CD14-positive monocyte (primary cell): ENCODE results near the gene SEMA6B. TPM values are rescaled to one million over a fixed set of nuclear protein-coding genes. Genes with fewer than 3 reads are reported as not detected.

ENCODE experiments used
- DNase-seq, 3 donors: peaks; one replicate each; pipeline ENCODE4 v3.0.0-alpha.2; 2011 to 2022
- H2AFZ ChIP-seq: 2 replicates; pipeline ENCODE4 v1.6.0; 2012; ENCODE audit warnings: mild to moderate bottlenecking, low read depth, low read length, inconsistent platforms; ENCODE audit not compliant: insufficient read depth, poor library complexity, severe bottlenecking
- H3K27ac ChIP-seq, 2 donors: 1 replicate in 1 of 2; 2 replicates in 1 of 2; pipeline ENCODE4 v1.5.1; 2012 to 2013; ENCODE audit warnings: low read length in 2 of 2, control low read depth in 1 of 2, inconsistent platforms in 1 of 2, low read depth in 1 of 2, mild to moderate bottlenecking in 1 of 2
- H3K27me3 ChIP-seq, 2 donors: one replicate each; pipeline versions ENCODE4 v1.6.0 to v1.6.1; 2011 to 2013; ENCODE audit warnings: low read length in 2 of 2; ENCODE audit not compliant: control insufficient read depth in 2 of 2, insufficient read depth in 2 of 2
- H3K36me3 ChIP-seq, 2 donors: replicated peaks in 1 of 2; 1 replicate in 1 of 2; 2 replicates in 1 of 2; pipeline versions ENCODE4 v1.5.1 to v1.6.1; 2012 to 2013; ENCODE audit warnings: low read length in 2 of 2, control low read depth in 1 of 2, inconsistent platforms in 1 of 2, mild to moderate bottlenecking in 1 of 2; ENCODE audit not compliant: insufficient read depth in 2 of 2, control insufficient read depth in 1 of 2
- H3K4me1 ChIP-seq, 2 donors: 1 replicate in 1 of 2; 2 replicates in 1 of 2; pipeline versions ENCODE4 v1.5.1 to v1.6.1; 2012 to 2013; ENCODE audit warnings: low read length in 2 of 2, control low read depth in 1 of 2, inconsistent platforms in 1 of 2, mild to moderate bottlenecking in 1 of 2, moderate library complexity in 1 of 2; ENCODE audit not compliant: insufficient read depth in 2 of 2, control insufficient read depth in 1 of 2
- H3K4me2 ChIP-seq: replicated peaks from 2 replicates; pipeline ENCODE3; 2012; ENCODE audit warnings: low read length, moderate library complexity, mild to moderate bottlenecking; ENCODE audit not compliant: poor library complexity, severe bottlenecking; ENCODE audit errors: extremely low read depth
- H3K4me3 ChIP-seq, 3 experiments: fragments of 200-600 bp in 1 of 3; sonication (generic) in 1 of 3; replicated peaks in 1 of 3; 1 replicate in 2 of 3; 2 replicates in 1 of 3; pipeline ENCODE4 v1.5.1; 2011 to 2013; ENCODE audit warnings: low read length in 3 of 3, mild to moderate bottlenecking in 3 of 3, control low read depth in 2 of 3, low read depth in 2 of 3, inconsistent platforms in 1 of 3, moderate library complexity in 1 of 3
- H3K79me2 ChIP-seq: 2 replicates; pipeline ENCODE4 v1.6.0; 2012; ENCODE audit warnings: mild to moderate bottlenecking, control low read depth, inconsistent platforms, low read length, moderate library complexity; ENCODE audit not compliant: insufficient read depth
- H3K9ac ChIP-seq: 2 replicates; pipeline ENCODE4 v1.6.0; 2017; ENCODE audit warnings: low read length, mild to moderate bottlenecking; ENCODE audit not compliant: insufficient read depth, poor library complexity, severe bottlenecking
- H3K9me3 ChIP-seq, 2 donors: replicated peaks in 1 of 2; 1 replicate in 1 of 2; 2 replicates in 1 of 2; pipeline versions ENCODE4 v1.5.1 to v1.6.1; 2012 to 2013; ENCODE audit warnings: low read length in 2 of 2, control low read depth in 1 of 2; ENCODE audit not compliant: control insufficient read depth in 1 of 2, insufficient read depth in 1 of 2
- H4K20me1 ChIP-seq: 2 replicates; pipeline ENCODE4 v1.6.0; 2012; ENCODE audit warnings: mild to moderate bottlenecking, low read length, control low read depth, moderate library complexity; ENCODE audit not compliant: insufficient read depth
- H3K27ac Mint-ChIP-seq, 7 donors: one replicate each; pipeline ENCODE4 v1.8.0; 2020; ENCODE audit warnings: mild to moderate bottlenecking in 7 of 7, mixed read lengths in 7 of 7, moderate library complexity in 6 of 7, inconsistent platforms in 2 of 7
- H3K27me3 Mint-ChIP-seq, 3 donors: one replicate each; pipeline ENCODE4 v1.8.0; 2021 to 2022; ENCODE audit warnings: low read depth in 3 of 3, mild to moderate bottlenecking in 3 of 3, mixed read lengths in 3 of 3, moderate library complexity in 3 of 3, inconsistent platforms in 1 of 3
- H3K36me3 Mint-ChIP-seq, 2 donors: one replicate each; pipeline ENCODE4 v1.8.0; 2020; ENCODE audit warnings: mixed read lengths in 2 of 2, inconsistent platforms in 1 of 2, mild to moderate bottlenecking in 1 of 2
- H3K4me1 Mint-ChIP-seq: one replicate; pipeline ENCODE4 v1.8.0; 2020; ENCODE audit warnings: mild to moderate bottlenecking, mixed read lengths
- H3K4me3 Mint-ChIP-seq, 2 donors: one replicate each; pipeline ENCODE4 v1.8.0; 2020; ENCODE audit warnings: mild to moderate bottlenecking in 2 of 2, mixed read lengths in 2 of 2, moderate library complexity in 1 of 2
- H3K9me3 Mint-ChIP-seq, 7 donors: one replicate each; pipeline ENCODE4 v1.8.0; 2020 to 2022; ENCODE audit warnings: mixed read lengths in 7 of 7, mild to moderate bottlenecking in 6 of 7, moderate library complexity in 6 of 7, inconsistent platforms in 2 of 7
- CTCF ChIP-seq: fragments of 200-600 bp; IDR thresholded peaks from one replicate; pipeline ENCODE4 v1.8.0; 2022; ENCODE audit warnings: antibody characterized with exemption, mild to moderate bottlenecking
- WGBS: methylation state at CpG from one replicate; pipeline ENCODE4 v1.1.5; 2013; ENCODE audit warnings: missing lambda C conversion rate; ENCODE audit not compliant: insufficient coverage; 5-methylcytosine and 5-hydroxymethylcytosine counted together
- intact Hi-C, 2 donors: fragments of 100-400 bp; cut with micrococcal nuclease; formaldehyde crosslinking; loops; one replicate each; pipeline versions ENCODE4 v1.15.0 to v1.15.1; 2023
- polyA plus RNA-seq, 3 donors: library from polyadenylated mRNA; depleted of rRNA in 1 of 3; unstranded in 2 of 3; stranded (reverse) in 1 of 3; fragments of 300-500 nt in 2 of 3; fragments of >200 nt in 1 of 3; fragmentation: Illumina TruSeq in 2 of 3; gene quantifications; 1 replicate in 2 of 3; 2 replicates in 1 of 3; pipeline ENCODE4 v1.2.3, GENCODE V29; 2012 to 2021

SEMA6B gene
- polyA plus RNA-seq, 3 donors = 0.12 to 1.6 (median 0.87) TPM

GRCh38 chr19:4500841-4501591, 58.5 kb downstream of the SEMA6B start:
- Histone ChIP-seq H3K27ac (no peak overlapping the region), H3K9me3 (no peaks in the 10 kb centered on the region), H3K9ac (no peak overlapping the region), H2AFZ (no peak overlapping the region), H3K27me3 (no peaks in the 10 kb centered on the region), H3K79me2 (no peaks in the 10 kb centered on the region), H3K4me1 (no peaks in the 10 kb centered on the region), H3K4me2 (no peak overlapping the region), H4K20me1 (no peaks in the 10 kb centered on the region), H3K4me3 (no peak overlapping the region), H3K36me3 (peaks cover 61 to 63% of the 10 kb centered on the region in 2 donors)
- Mint-ChIP-seq H3K4me3 (no peak overlapping the region), H3K9me3 (no peaks in the 10 kb centered on the region), H3K27ac (peak overlapping the region in 1 of 7 donors; percentile 40), H3K36me3 (peaks cover 45 to 47% of the 10 kb centered on the region in 2 donors), H3K4me1 (no peaks in the 10 kb centered on the region), H3K27me3 (no peaks in the 10 kb centered on the region)
- WGBS = 96% methylated on average over 28 of the region's 29 CpGs
- intact Hi-C loops = no loop called here
- no peak for TF ChIP-seq CTCF
- DNase-seq = no peak

GRCh38 chr19:4499855-4500254, 59.6 kb downstream of the SEMA6B start:
- Mint-ChIP-seq H3K4me3 (no peak overlapping the region), H3K36me3 (peaks cover 36 to 45% of the 10 kb centered on the region in 2 donors), H3K4me1 (no peaks in the 10 kb centered on the region), H3K9me3 (no peaks in the 10 kb centered on the region), H3K27ac (peak overlapping the region in 2 of 7 donors; percentile 27 to 81), H3K27me3 (no peaks in the 10 kb centered on the region)
- Histone ChIP-seq H3K36me3 (peaks cover 61 to 72% of the 10 kb centered on the region in 2 donors), H3K4me2 (no peak overlapping the region), H3K9ac (no peak overlapping the region), H3K9me3 (no peaks in the 10 kb centered on the region), H2AFZ (no peak overlapping the region), H3K27me3 (no peaks in the 10 kb centered on the region), H3K27ac (no peak overlapping the region), H4K20me1 (no peaks in the 10 kb centered on the region), H3K4me1 (no peaks in the 10 kb centered on the region), H3K79me2 (no peaks in the 10 kb centered on the region), H3K4me3 (no peak overlapping the region)
- 98% methylated on average over 12 of the region's 15 CpGs for WGBS
- no peak for DNase-seq
- TF ChIP-seq CTCF = no peak
- intact Hi-C loops = no loop called here
